Keratinocyte (primary cell): ENCODE results near the gene NCOA6. TPM values are rescaled to one million over a fixed set of nuclear protein-coding genes. Genes with fewer than 3 reads are reported as not detected.

Experiments used
- DNase-seq: peaks from one replicate; pipeline ENCODE4 v3.0.0-alpha.2; 2011; ENCODE audit warnings: low read depth, missing footprints, low spot score
- FAIRE-seq: peaks from 2 replicates; lab custom pipeline; 2011; peaks lifted over from hg19 to GRCh38; lab: Jason Lieb, UNC
- H2AFZ ChIP-seq: 2 replicates; pipeline ENCODE4 v1.6.0; 2012; ENCODE audit warnings: low read length, control low read depth, inconsistent platforms; ENCODE audit not compliant: control insufficient read depth
- H3K27ac ChIP-seq: 2 replicates; pipeline ENCODE4 v1.5.1; 2011; ENCODE audit warnings: low read length; ENCODE audit not compliant: control insufficient read depth, insufficient read depth
- H3K27me3 ChIP-seq: 3 replicates; pipeline ENCODE4 v1.6.0; 2011; ENCODE audit warnings: low read length; ENCODE audit not compliant: control insufficient read depth, insufficient read depth; ENCODE audit errors: extremely low read depth
- H3K36me3 ChIP-seq, 2 experiments: 2 replicates in 1 of 2; 3 replicates in 1 of 2; pipeline ENCODE4 v1.5.1; 2011; ENCODE audit warnings: low read length in 2 of 2, mild to moderate bottlenecking in 1 of 2; ENCODE audit not compliant: control insufficient read depth in 2 of 2, insufficient read depth in 2 of 2; ENCODE audit errors: extremely low read depth in 1 of 2
- H3K4me1 ChIP-seq: 3 replicates; pipeline ENCODE4 v1.5.1; 2011; ENCODE audit warnings: low read length; ENCODE audit not compliant: control insufficient read depth, insufficient read depth; ENCODE audit errors: extremely low read depth
- H3K4me2 ChIP-seq: 3 replicates; pipeline ENCODE4 v1.6.0; 2011; ENCODE audit warnings: low read depth, low read length; ENCODE audit not compliant: control insufficient read depth, insufficient read depth; ENCODE audit errors: extremely low read depth
- H3K4me3 ChIP-seq, 3 experiments: fragments of 200-600 bp in 1 of 3; sonication (generic) in 1 of 3; 2 replicates in 2 of 3; 3 replicates in 1 of 3; pipeline ENCODE4 v1.5.1; 2011 to 2016; ENCODE audit warnings: low read length in 3 of 3, mild to moderate bottlenecking in 3 of 3, control low read depth in 2 of 3, inconsistent platforms in 1 of 3, low read depth in 1 of 3, mixed read lengths in 1 of 3, mixed run types in 1 of 3, moderate library complexity in 1 of 3; ENCODE audit not compliant: control insufficient read depth in 2 of 3, insufficient read depth in 2 of 3; ENCODE audit errors: extremely low read depth in 1 of 3
- H3K79me2 ChIP-seq: 2 replicates; pipeline ENCODE4 v1.6.0; 2012; ENCODE audit warnings: low read length; ENCODE audit not compliant: control insufficient read depth, insufficient read depth
- H3K9ac ChIP-seq: 3 replicates; pipeline ENCODE4 v1.6.0; 2011; ENCODE audit warnings: low read length; ENCODE audit not compliant: control insufficient read depth, insufficient read depth; ENCODE audit errors: extremely low read depth
- H3K9me1 ChIP-seq: 3 replicates; pipeline ENCODE4 v1.6.0; 2011; ENCODE audit warnings: low read length; ENCODE audit not compliant: control insufficient read depth, insufficient read depth; ENCODE audit errors: extremely low read depth
- H3K9me3 ChIP-seq: 2 replicates; pipeline ENCODE4 v1.5.1; 2012; ENCODE audit warnings: low read depth, low read length; ENCODE audit not compliant: control insufficient read depth
- H4K20me1 ChIP-seq: 3 replicates; pipeline ENCODE4 v1.6.0; 2011; ENCODE audit warnings: low read length; ENCODE audit not compliant: control insufficient read depth, insufficient read depth; ENCODE audit errors: extremely low read depth
- CTCF ChIP-seq, 3 experiments: IDR thresholded peaks in 1 of 3; conservative IDR thresholded peaks in 1 of 3; optimal IDR thresholded peaks in 1 of 3; 2 replicates in 2 of 3; 3 replicates in 1 of 3; pipeline versions ENCODE3 to v1.5.1; 2011; ENCODE audit warnings: low read length in 3 of 3, mild to moderate bottlenecking in 3 of 3, moderate library complexity in 2 of 3, control low read depth in 1 of 3, inconsistent platforms in 1 of 3; ENCODE audit not compliant: insufficient read depth in 2 of 3; ENCODE audit errors: extremely low read depth in 1 of 3
- EZH2 ChIP-seq: IDR thresholded peaks from one replicate; pipeline ENCODE4 v1.6.1; 2012; ENCODE audit warnings: inconsistent platforms, mild to moderate bottlenecking, low read length, moderate library complexity
- dilution Hi-C: fragments of 300-500 bp; cut with MboI; formaldehyde crosslinking; loops from one replicate; pipeline ENCODE4 v1.7.0; 2020; ENCODE audit warnings: low sequenced_read_pairs; ENCODE audit not compliant: extremely low pct_ligation_motif_present
- polyA plus RNA-seq, 5 experiments: library from polyadenylated mRNA; depleted of rRNA in 3 of 5; stranded (reverse) in 3 of 5; stranded (forward) in 1 of 5; unstranded in 1 of 5; fragments of >200 nt; gene quantifications; 1 replicate in 1 of 5; 2 replicates in 3 of 5; 3 replicates in 1 of 5; pipeline versions ENCODE4 v1.2.1 to v1.2.3, GENCODE V29; 2011 to 2012; ENCODE audit warnings: missing spikeins in 2 of 5, low read depth in 1 of 5, low replicate concordance in 1 of 5

Gene NCOA6
- polyA plus RNA-seq, 1 donor (not counting 4 experiments of a cell fraction or from before 2014, with no cell fraction given), result 13.3 TPM

- Histone ChIP-seq H3K9ac (no peak overlapping the region), H3K27me3 (no peaks in the 10 kb centered on the region), H3K4me2 (no peak overlapping the region), H3K27ac (no peak overlapping the region), H4K20me1 (no peaks in the 10 kb centered on the region), H3K9me3 (no peaks in the 10 kb centered on the region), H3K4me1 (no peaks in the 10 kb centered on the region), H3K36me3 (peaks cover 26 to 29% of the 10 kb centered on the region in 2 experiments), H3K4me3 (no peak overlapping the region), H3K9me1 (no peaks in the 10 kb centered on the region), H2AFZ (no peak overlapping the region), H3K79me2 (no peaks in the 10 kb centered on the region)
- no peak for FAIRE-seq
- dilution Hi-C loops, result no loop called here
- TF ChIP-seq EZH2 (no peak), CTCF (optimal IDR thresholded peaks at IDR 0.05 in 1 of 3, IDR thresholded peaks at IDR 0.05 in 1 of 3, conservative IDR thresholded peaks at IDR 0.05 in 1 of 3; ENCODE audit: extremely low read depth in 1 of 3, insufficient read depth in 2 of 3, low read length in 3 of 3) (no peak)
- DNase-seq, result no peak
Measured at GRCh38 chr20:34746674-34747073, 78.8 kb downstream of the NCOA6 start.

GRCh38 chr20:34744847-34745246, 80.6 kb downstream of the NCOA6 start:
- H3K27ac ChIP-seq, result no peak overlapping the region
- dilution Hi-C loops, result no loop called here
- H3K4me3 ChIP-seq, result no peak overlapping the region
- H4K20me1 ChIP-seq, result no peaks in the 10 kb centered on the region
- H3K79me2 ChIP-seq, result no peaks in the 10 kb centered on the region
- no peaks in the 10 kb centered on the region for H3K4me1 ChIP-seq
- peaks cover 18 to 29% of the 10 kb centered on the region in 2 experiments for H3K36me3 ChIP-seq
- no peaks in the 10 kb centered on the region for H3K9me1 ChIP-seq
- no peak overlapping the region for H3K4me2 ChIP-seq
- H3K9me3 ChIP-seq, result no peaks in the 10 kb centered on the region
- no peaks in the 10 kb centered on the region for H3K27me3 ChIP-seq
- H2AFZ ChIP-seq, result no peak overlapping the region
- FAIRE-seq (no peak), DNase-seq (no peak)
- H3K9ac ChIP-seq, result no peak overlapping the region
- TF ChIP-seq CTCF (optimal IDR thresholded peaks at IDR 0.05 in 1 of 3, IDR thresholded peaks at IDR 0.05 in 1 of 3, conservative IDR thresholded peaks at IDR 0.05 in 1 of 3; ENCODE audit: extremely low read depth in 1 of 3, insufficient read depth in 2 of 3, low read length in 3 of 3), result no peak
- TF ChIP-seq EZH2, result no peak
